H9 (cell line): Measurements from ENCODE around the gene USP36. TPM values are rescaled to one million over a fixed set of nuclear protein-coding genes. Genes with fewer than 3 reads are reported as not detected.

ENCODE experiments used
- DNase-seq: peaks from one replicate; pipeline ENCODE4 v3.0.0-alpha.2; 2017
- H2AFZ ChIP-seq: one replicate; pipeline ENCODE4 v1.6.1; 2013; ENCODE audit warnings: mild to moderate bottlenecking, low read length, control low read depth, moderate library complexity
- H2AK5ac ChIP-seq: 2 replicates; pipeline ENCODE4 v1.6.1; 2013; ENCODE audit warnings: low read length, control low read depth, mixed read lengths; ENCODE audit not compliant: insufficient read length
- H2BK120ac ChIP-seq: one replicate; pipeline ENCODE4 v1.6.1; 2013; ENCODE audit warnings: low read depth, mild to moderate bottlenecking, low read length, control low read depth, inconsistent platforms; ENCODE audit not compliant: poor library complexity, severe bottlenecking
- H2BK12ac ChIP-seq: 2 replicates; pipeline ENCODE4 v1.6.1; 2013; ENCODE audit warnings: low read length, control low read depth, mixed read lengths, low read depth; ENCODE audit not compliant: insufficient read length
- H2BK15ac ChIP-seq: 2 replicates; pipeline ENCODE4 v1.6.1; 2013; ENCODE audit warnings: low read depth, low read length, control low read depth
- H2BK20ac ChIP-seq: one replicate; pipeline ENCODE4 v1.6.1; 2013; ENCODE audit warnings: low read depth, mild to moderate bottlenecking, low read length, control low read depth, inconsistent platforms; ENCODE audit not compliant: poor library complexity, severe bottlenecking
- H2BK5ac ChIP-seq: 2 replicates; pipeline ENCODE4 v1.6.1; 2013; ENCODE audit warnings: low read length, control low read depth, mixed read lengths; ENCODE audit not compliant: insufficient read length
- H3K14ac ChIP-seq: 2 replicates; pipeline ENCODE4 v1.6.1; 2013; ENCODE audit warnings: low read length, control low read depth; ENCODE audit not compliant: insufficient read depth
- H3K18ac ChIP-seq: 2 replicates; pipeline ENCODE4 v1.6.1; 2013; ENCODE audit warnings: low read depth, mild to moderate bottlenecking, mixed read lengths, low read length, control low read depth; ENCODE audit not compliant: insufficient read length
- H3K23ac ChIP-seq: 2 replicates; pipeline ENCODE4 v1.6.1; 2013; ENCODE audit warnings: low read length, control low read depth, mixed read lengths, low read depth; ENCODE audit not compliant: insufficient read length
- H3K23me2 ChIP-seq: 2 replicates; pipeline ENCODE4 v1.6.1; 2013; ENCODE audit warnings: low read depth, mild to moderate bottlenecking, mixed read lengths, low read length, control low read depth; ENCODE audit not compliant: insufficient read length, poor library complexity, severe bottlenecking
- H3K27ac ChIP-seq: 2 replicates; pipeline ENCODE4 v1.5.1; 2013; ENCODE audit warnings: low read length, control low read depth, mixed read lengths, low read depth; ENCODE audit not compliant: insufficient read length
- H3K27me3 ChIP-seq: 2 replicates; pipeline ENCODE4 v1.6.1; 2013; ENCODE audit warnings: low read length, control low read depth, inconsistent platforms; ENCODE audit not compliant: insufficient read depth
- H3K4ac ChIP-seq: 2 replicates; pipeline ENCODE4 v1.6.1; 2013; ENCODE audit warnings: low read depth, mild to moderate bottlenecking, control low read depth, inconsistent platforms, low read length, moderate library complexity
- H3K4me1 ChIP-seq: 2 replicates; pipeline ENCODE4 v1.6.1; 2013; ENCODE audit warnings: low read length, control low read depth, inconsistent platforms; ENCODE audit not compliant: insufficient read depth
- H3K4me2 ChIP-seq: 2 replicates; pipeline ENCODE4 v1.6.1; 2013; ENCODE audit warnings: low read length, control low read depth, mixed read lengths; ENCODE audit not compliant: insufficient read length, insufficient read depth
- H3K56ac ChIP-seq: 2 replicates; pipeline ENCODE4 v1.6.1; 2013; ENCODE audit warnings: low read depth, mild to moderate bottlenecking, mixed read lengths, low read length, control low read depth; ENCODE audit not compliant: insufficient read length
- H3K79me1 ChIP-seq: 2 replicates; pipeline ENCODE4 v1.6.1; 2013; ENCODE audit warnings: low read depth, mild to moderate bottlenecking, moderate library complexity, low read length, control low read depth, inconsistent platforms; ENCODE audit not compliant: insufficient read depth, poor library complexity, severe bottlenecking
- H3K79me2 ChIP-seq: 2 replicates; pipeline ENCODE4 v1.6.1; 2013; ENCODE audit warnings: low read length, control low read depth, inconsistent platforms; ENCODE audit not compliant: insufficient read depth
- H3K9ac ChIP-seq: 2 replicates; pipeline ENCODE4 v1.6.1; 2013; ENCODE audit warnings: low read length, control low read depth, mixed read lengths; ENCODE audit not compliant: insufficient read length; ENCODE audit errors: extremely low read depth
- H3K9me3 ChIP-seq: one replicate; pipeline ENCODE4 v1.6.1; 2013; ENCODE audit warnings: low read depth, low read length, inconsistent platforms; ENCODE audit not compliant: control insufficient read depth
- H3T11ph ChIP-seq: one replicate; pipeline ENCODE4 v1.6.1; 2013; ENCODE audit warnings: mild to moderate bottlenecking, low read length, control low read depth, inconsistent platforms
- H4K20me1 ChIP-seq: one replicate; pipeline ENCODE4 v1.6.1; 2013; ENCODE audit not compliant: control insufficient read depth, insufficient read length, insufficient read depth
- H4K5ac ChIP-seq: 2 replicates; pipeline ENCODE4 v1.6.1; 2013; ENCODE audit warnings: low read depth, mild to moderate bottlenecking, mixed read lengths, low read length, control low read depth; ENCODE audit not compliant: insufficient read length
- H4K8ac ChIP-seq: replicated peaks from 2 replicates; pipeline ENCODE4 v1.6.1; 2013; ENCODE audit warnings: low read length, control low read depth, mixed read lengths, low read depth; ENCODE audit not compliant: insufficient read length
- H4K91ac ChIP-seq: 2 replicates; pipeline ENCODE4 v1.6.1; 2013; ENCODE audit warnings: low read depth, mild to moderate bottlenecking, moderate library complexity, mixed read lengths, low read length, control low read depth; ENCODE audit not compliant: insufficient read length
- H3K27ac Mint-ChIP-seq, 3 experiments: 2 replicates in 2 of 3; 3 replicates in 1 of 3; pipeline ENCODE4 v1.8.0; 2020 to 2021; ENCODE audit warnings: mixed read lengths in 3 of 3, mild to moderate bottlenecking in 1 of 3, moderate library complexity in 1 of 3
- H3K27me3 Mint-ChIP-seq: 2 replicates; pipeline ENCODE4 v1.8.0; 2021; ENCODE audit warnings: low read depth, mild to moderate bottlenecking, moderate library complexity, mixed read lengths
- H3K36me3 Mint-ChIP-seq, 3 experiments: 2 replicates in 2 of 3; 3 replicates in 1 of 3; pipeline ENCODE4 v1.8.0; 2020 to 2021; ENCODE audit warnings: low read depth in 3 of 3, mixed read lengths in 3 of 3; ENCODE audit not compliant: insufficient read depth in 1 of 3
- H3K4me1 Mint-ChIP-seq, 2 experiments: 2 replicates each; pipeline ENCODE4 v1.8.0; 2020; ENCODE audit warnings: mixed read lengths in 2 of 2
- H3K4me3 Mint-ChIP-seq, 2 experiments: 2 replicates in 1 of 2; 3 replicates in 1 of 2; pipeline ENCODE4 v1.8.0; 2020 to 2021; ENCODE audit warnings: mild to moderate bottlenecking in 2 of 2, mixed read lengths in 2 of 2, moderate library complexity in 1 of 2
- H3K9me3 Mint-ChIP-seq, 2 experiments: 2 replicates in 1 of 2; 3 replicates in 1 of 2; pipeline ENCODE4 v1.8.0; 2020; ENCODE audit warnings: mild to moderate bottlenecking in 2 of 2, mixed read lengths in 2 of 2, moderate library complexity in 1 of 2
- WGBS: extraction: QIAGEN DNeasy Blood & Tissue Kit; methylation state at CpG from one replicate; pipeline ENCODE4 v1.1.7; 2013; ENCODE audit warnings: missing lambda C conversion rate, low lambda C conversion rate, mixed read lengths; ENCODE audit not compliant: insufficient read length; ENCODE audit errors: extremely low coverage; 5-methylcytosine and 5-hydroxymethylcytosine counted together
- total RNA-seq: library from RNA; stranded (reverse); gene quantifications from 2 replicates; pipeline ENCODE4 v1.2.1, GENCODE V29; 2021
- TF ChIP-seq, protein P1 (sequence below): fragments of 200-600 bp; sonication (generic); conservative IDR thresholded peaks from 3 replicates; pipeline ENCODE4 v1.8.0; 2021; ENCODE audit warnings: antibody characterized with exemption, mild to moderate bottlenecking

USP36 gene
- total RNA-seq, 1 experiment from 2014 or later: 106 TPM

DNA sequence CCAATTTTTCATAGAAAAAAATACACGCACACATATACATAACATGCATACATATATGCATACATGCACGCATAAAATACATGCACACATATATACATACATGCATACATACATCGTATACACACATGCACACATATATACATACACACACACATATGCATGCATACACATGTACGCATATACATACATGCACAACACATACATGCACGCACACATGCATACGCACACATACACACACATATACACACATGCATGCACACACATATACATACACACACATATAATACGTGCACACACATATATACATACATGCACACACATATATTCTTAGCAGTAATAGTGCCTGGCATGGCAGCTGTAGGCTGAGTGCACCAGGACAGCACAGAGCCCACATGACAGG is 24.9 kb downstream of the USP36 start:
- H3K27ac ChIP-seq: no peak overlapping the region
- H3K14ac ChIP-seq: no peak overlapping the region
- no peaks in the 10 kb centered on the region for H3K79me2 ChIP-seq
- H4K20me1 ChIP-seq: no peaks in the 10 kb centered on the region
- no peak for DNase-seq
- H3K4me2 ChIP-seq: no peak overlapping the region
- Mint-ChIP-seq H3K27me3 (no peaks in the 10 kb centered on the region), H3K36me3 (peaks cover 45 to 99% (median 88%) of the 10 kb centered on the region in 3 experiments), H3K4me1 (no peaks in the 10 kb centered on the region), H3K4me3 (no peak overlapping the region), H3K9me3 (no peaks in the 10 kb centered on the region), H3K27ac (no peak overlapping the region)
- no peak overlapping the region for H2AFZ ChIP-seq
- H4K91ac ChIP-seq: no peak overlapping the region
- no peak overlapping the region for H2BK120ac ChIP-seq
- TF ChIP-seq, protein P1, sequence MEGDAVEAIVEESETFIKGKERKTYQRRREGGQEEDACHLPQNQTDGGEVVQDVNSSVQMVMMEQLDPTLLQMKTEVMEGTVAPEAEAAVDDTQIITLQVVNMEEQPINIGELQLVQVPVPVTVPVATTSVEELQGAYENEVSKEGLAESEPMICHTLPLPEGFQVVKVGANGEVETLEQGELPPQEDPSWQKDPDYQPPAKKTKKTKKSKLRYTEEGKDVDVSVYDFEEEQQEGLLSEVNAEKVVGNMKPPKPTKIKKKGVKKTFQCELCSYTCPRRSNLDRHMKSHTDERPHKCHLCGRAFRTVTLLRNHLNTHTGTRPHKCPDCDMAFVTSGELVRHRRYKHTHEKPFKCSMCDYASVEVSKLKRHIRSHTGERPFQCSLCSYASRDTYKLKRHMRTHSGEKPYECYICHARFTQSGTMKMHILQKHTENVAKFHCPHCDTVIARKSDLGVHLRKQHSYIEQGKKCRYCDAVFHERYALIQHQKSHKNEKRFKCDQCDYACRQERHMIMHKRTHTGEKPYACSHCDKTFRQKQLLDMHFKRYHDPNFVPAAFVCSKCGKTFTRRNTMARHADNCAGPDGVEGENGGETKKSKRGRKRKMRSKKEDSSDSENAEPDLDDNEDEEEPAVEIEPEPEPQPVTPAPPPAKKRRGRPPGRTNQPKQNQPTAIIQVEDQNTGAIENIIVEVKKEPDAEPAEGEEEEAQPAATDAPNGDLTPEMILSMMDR: no peak
- no peaks in the 10 kb centered on the region for H3K9me3 ChIP-seq
- no peak overlapping the region for H3K23ac ChIP-seq
- H3K23me2 ChIP-seq: no peaks in the 10 kb centered on the region
- no peak overlapping the region for H2AK5ac ChIP-seq
- H3K9ac ChIP-seq: no peak overlapping the region
- no peak overlapping the region for H3K4ac ChIP-seq
- H3K56ac ChIP-seq: no peak overlapping the region
- H4K8ac ChIP-seq: no peak overlapping the region
- H3K18ac ChIP-seq: no peak overlapping the region
- no peaks in the 10 kb centered on the region for H3K79me1 ChIP-seq
- no peak overlapping the region for H2BK12ac ChIP-seq
- no CpG with 5 or more reads among the region's 7 CpGs for WGBS
- H4K5ac ChIP-seq: no peak overlapping the region
- no peak overlapping the region for H3T11ph ChIP-seq
- H3K4me1 ChIP-seq: no peaks in the 10 kb centered on the region
- no peak overlapping the region for H2BK5ac ChIP-seq
- H2BK20ac ChIP-seq: no peak overlapping the region
- no peaks in the 10 kb centered on the region for H3K27me3 ChIP-seq
- H2BK15ac ChIP-seq: no peak overlapping the region
